RKO (cell line): ENCODE measurements around the gene IGF1R.
"Not testable (repeated sequence)": the region's sequence is repeated elsewhere in the genome, so short reads cannot be mapped to it uniquely, and the experiment has no call there.

Source experiments
- DNase-seq: peaks from one replicate; pipeline ENCODE4 v3.0.0-alpha.2; 2016; ENCODE audit warnings: low spot score

Gene IGF1R

DNA sequence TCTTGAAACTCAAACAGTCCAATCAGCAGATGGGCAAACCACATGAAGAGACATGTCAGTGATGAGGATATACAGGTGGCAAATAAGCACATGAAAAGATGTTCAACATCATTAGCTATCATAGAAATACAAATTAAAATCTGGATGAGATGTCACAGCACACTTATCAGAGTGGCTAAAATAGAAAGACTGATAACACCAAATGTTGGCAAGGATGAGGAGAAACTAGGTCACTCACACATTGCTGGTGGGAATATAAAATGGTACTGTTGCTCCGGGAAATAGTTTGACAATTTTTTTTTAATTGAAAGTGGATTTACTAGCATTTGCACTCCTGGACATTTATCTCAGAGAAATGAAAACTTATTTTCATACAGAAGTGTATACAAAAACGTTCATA, 350.9 kb downstream of the IGF1R start:
- DNase-seq, result no peak

GRCh38 chr15:99002226-99002625, 353.9 kb downstream of the IGF1R start:
- DNase-seq, result no peak

DNA sequence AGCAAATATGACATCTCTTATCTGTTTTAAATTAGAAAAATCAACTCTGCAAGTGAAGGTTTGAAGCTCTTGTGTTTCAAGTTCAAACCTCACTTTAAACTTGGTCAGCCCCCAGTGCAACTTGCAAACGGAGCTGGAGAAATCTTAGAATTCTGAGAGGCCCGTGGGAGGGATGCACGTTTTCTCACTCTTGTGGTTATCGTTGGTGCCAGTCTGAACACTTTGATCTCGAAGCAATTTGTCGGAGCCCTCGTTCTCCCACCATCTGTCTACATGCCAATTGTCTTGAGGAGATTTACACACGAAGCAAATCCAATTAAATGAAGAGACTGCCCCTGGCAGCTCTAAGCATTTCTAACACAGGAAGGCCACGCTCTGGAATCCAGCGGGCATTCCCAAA, 355.0 kb downstream of the IGF1R start:
- DNase-seq, result not testable (repeated sequence)

DNA sequence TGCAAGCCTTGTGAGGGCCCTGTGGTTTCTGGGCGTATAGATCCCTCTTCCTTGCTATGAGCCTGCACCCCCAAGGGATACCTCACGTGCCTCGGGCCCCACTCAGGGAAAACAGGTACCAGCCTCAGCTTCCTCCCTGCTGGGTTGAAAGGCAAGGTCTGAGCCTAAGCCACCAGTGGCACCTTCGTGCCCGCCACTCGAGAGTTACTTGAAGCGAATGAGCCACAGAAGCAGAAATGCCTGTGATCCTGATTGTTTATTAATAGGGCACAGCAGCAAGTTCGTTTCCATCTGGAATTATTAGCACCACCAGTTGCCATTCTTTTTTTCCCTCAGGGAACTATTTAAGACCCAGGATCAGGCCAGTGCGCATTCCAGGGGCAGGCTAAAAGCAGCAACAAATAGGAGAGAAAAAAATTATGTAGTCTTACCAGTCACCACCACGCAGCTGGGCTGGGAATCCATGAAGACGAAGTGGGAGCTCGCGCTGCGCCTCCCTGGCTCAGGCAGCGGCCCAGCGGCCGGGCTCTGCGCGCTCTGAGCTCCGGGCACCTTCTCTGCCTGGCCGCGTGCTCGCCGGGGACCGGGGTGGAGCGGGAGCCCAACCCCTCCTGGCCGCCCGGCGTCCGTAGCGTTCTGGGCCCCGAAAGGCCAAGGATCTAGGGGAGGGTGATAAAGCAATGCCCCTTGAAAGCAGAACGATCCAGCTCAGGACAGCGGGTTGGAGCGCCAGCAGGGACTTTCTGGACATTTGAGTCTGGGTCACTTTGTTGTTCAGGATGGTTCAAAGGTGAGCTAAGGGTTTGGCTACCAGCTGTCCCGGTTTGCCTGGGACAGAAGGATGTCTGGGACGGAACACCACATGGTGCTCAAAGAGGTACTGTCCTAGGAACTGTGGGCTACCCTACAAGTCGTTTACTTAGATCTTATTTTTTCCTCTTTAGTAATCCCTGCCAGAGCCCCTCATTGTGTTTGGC, 356.9 kb downstream of the IGF1R start:
- DNase-seq, result not testable (repeated sequence)

- no peak for DNase-seq
Observed at GRCh38 chr15:99006146-99006545, 357.8 kb downstream of the IGF1R start.

GRCh38 chr15:99006904-99007495, 358.7 kb downstream of the IGF1R start:
- DNase-seq, result no peak

DNA sequence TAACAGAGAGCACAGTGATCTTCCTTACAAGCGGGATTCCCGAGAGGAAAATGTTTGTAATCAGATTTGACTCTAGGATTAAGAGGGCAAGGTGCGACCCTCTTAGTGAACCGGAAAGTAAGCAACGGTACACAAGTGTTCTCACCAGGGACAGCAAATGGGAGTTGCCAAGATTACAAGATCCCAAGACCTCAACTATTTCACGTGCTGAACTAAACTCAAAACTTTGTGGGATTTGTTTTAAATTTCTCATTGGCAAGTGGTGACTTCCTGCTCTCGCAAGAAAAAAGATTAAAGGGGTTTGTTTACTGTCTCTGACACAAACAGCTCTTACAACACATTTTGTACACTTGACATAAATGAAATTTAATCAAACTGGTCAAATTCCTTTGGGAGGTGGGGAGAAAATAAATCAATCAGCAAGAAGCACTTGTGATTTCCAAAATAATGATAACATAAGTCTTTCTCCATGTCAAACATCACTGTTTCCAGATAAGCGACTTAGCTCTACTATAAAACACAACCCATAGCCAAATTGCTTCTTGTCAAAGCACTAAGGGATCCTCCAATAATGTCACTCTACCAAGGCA, 361.5 kb downstream of the IGF1R start:
- DNase-seq, result no peak

GRCh38 chr15:99010768-99011167, 362.4 kb downstream of the IGF1R start:
- DNase-seq, result no peak
